Occipital lobe (tissue), 3 donors: Measurements from ENCODE around the gene TARP. TPM values are rescaled to one million over a fixed set of nuclear protein-coding genes. Genes with fewer than 3 reads are reported as not detected.

ENCODE experiments used
- DNase-seq: peaks from one replicate; lab custom pipeline; 2025; lab: John Stamatoyannopoulos, UW
- small RNA-seq: library from RNA; depleted of rRNA; stranded (forward); fragments of <200 nt; gene quantifications from one replicate; pipeline ENCODE3, GENCODE V24; 2014
- total RNA-seq: library from RNA; depleted of rRNA; stranded (reverse); fragments of >200 nt; gene quantifications from one replicate; pipeline ENCODE4 v1.2.3, GENCODE V29; 2014

Gene TARP

GRCh38 chr7:38217672-38218071 lies 55.8 kb downstream of the TARP start:
- DNase-seq = no peak

- DNase-seq = peak; percentile 38
Measured at GRCh38 chr7:38215735-38216670, 57.4 kb downstream of the TARP start.

GRCh38 chr7:38215115-38215514 lies 58.3 kb downstream of the TARP start:
- DNase-seq = no peak

- DNase-seq = no peak
Measured at GRCh38 chr7:38211940-38212339, 61.5 kb downstream of the TARP start.

- DNase-seq = no peak
Measured at GRCh38 chr7:38211486-38211885, 62.0 kb downstream of the TARP start.

Small RNA genes lying within 50 kb of the gene (small RNA-seq; reads per million reads assigned to genes)
- gene TRGJ1 (not detected), gene TRGJ2 (not detected), gene TRGJP (not detected), gene TRGJP1 (not detected), gene TRGJP2 (not detected), gene TRGVA (not detected)

Other genes starting within 250 kb of the TARP start
- 93.4 TPM for gene STARD3NL, start 95.4 kb downstream of the TARP start, total RNA-seq